ENCODE results near the gene KCP.

The KCP gene

GRCh38 chr7:128911423-128912031 lies 1.0 kb upstream of the KCP start:
- no peak for FAIRE-seq
- no peak for TF ChIP-seq POLR2A (IDR thresholded peaks at IDR 0.05; ENCODE audit: low read depth, low read length)
- DNase-seq (ENCODE audit: insufficient read length, low spot score), result no peak

- TF ChIP-seq POLR2A (IDR thresholded peaks at IDR 0.05; ENCODE audit: low read depth, low read length), result no peak
Measured at GRCh38 chr7:128909625-128910568, 612 bp downstream of the KCP start.

GRCh38 chr7:128908750-128909624 lies 1.5 kb downstream of the KCP start:
- DNase-seq (ENCODE audit: insufficient read length, low spot score), result no peak
- no peak for FAIRE-seq
- TF ChIP-seq POLR2A (IDR thresholded peaks at IDR 0.05; ENCODE audit: low read depth, low read length), result no peak

More at GRCh38 chr7:128909625-128910568, 612 bp downstream of the KCP start:
- FAIRE-seq (no peak), DNase-seq (ENCODE audit: insufficient read length, low spot score) (peak; percentile 86)

GRCh38 chr7:128906766-128907559 lies 3.5 kb downstream of the KCP start:
- no peak for TF ChIP-seq POLR2A (IDR thresholded peaks at IDR 0.05; ENCODE audit: low read depth, low read length)
- DNase-seq (ENCODE audit: insufficient read length, low spot score) (no peak), FAIRE-seq (no peak)

- FAIRE-seq, result no peak
- DNase-seq (ENCODE audit: insufficient read length, low spot score), result no peak
- TF ChIP-seq POLR2A (IDR thresholded peaks at IDR 0.05; ENCODE audit: low read depth, low read length), result no peak
Measured at GRCh38 chr7:128906001-128906765, 4.3 kb downstream of the KCP start.

GRCh38 chr7:128904381-128905197 lies 5.9 kb downstream of the KCP start:
- DNase-seq (ENCODE audit: insufficient read length, low spot score) (no peak), FAIRE-seq (no peak)
- TF ChIP-seq POLR2A (IDR thresholded peaks at IDR 0.05; ENCODE audit: low read depth, low read length), result no peak

- FAIRE-seq, result no peak
- no peak for DNase-seq (ENCODE audit: insufficient read length, low spot score)
- TF ChIP-seq POLR2A (IDR thresholded peaks at IDR 0.05; ENCODE audit: low read depth, low read length), result no peak
Measured at GRCh38 chr7:128903621-128904361, 6.7 kb downstream of the KCP start.

GRCh38 chr7:128902761-128903585 lies 7.5 kb downstream of the KCP start:
- DNase-seq (ENCODE audit: insufficient read length, low spot score), result no peak
- no peak for TF ChIP-seq POLR2A (IDR thresholded peaks at IDR 0.05; ENCODE audit: low read depth, low read length)
- no peak for FAIRE-seq

GRCh38 chr7:128900237-128900636 lies 10.3 kb downstream of the KCP start:
- TF ChIP-seq POLR2A (IDR thresholded peaks at IDR 0.05; ENCODE audit: low read depth, low read length), result no peak
- FAIRE-seq, result no peak
- no peak for DNase-seq (ENCODE audit: insufficient read length, low spot score)

- no peak for TF ChIP-seq POLR2A (IDR thresholded peaks at IDR 0.05; ENCODE audit: low read depth, low read length)
- FAIRE-seq, result no peak
- no peak for DNase-seq (ENCODE audit: insufficient read length, low spot score)
Measured at GRCh38 chr7:128899392-128899791, 11.1 kb downstream of the KCP start.

All from H54 (cell line).